KBM-7 (cell line): ENCODE results near the gene MPPED1.

ENCODE experiments used
- DNase-seq: peaks from one replicate; pipeline ENCODE4 v3.0.0-alpha.2; 2015
- in situ Hi-C: fragments of 300-500 bp; cut with MboI; formaldehyde crosslinking; loops from 2 replicates; pipeline ENCODE4 v1.14.3; 2020; ENCODE audit warnings: low sequenced_read_pairs, low pct_unique_long_range_greater_than_20kb, mixed read lengths

The MPPED1 gene

DNA sequence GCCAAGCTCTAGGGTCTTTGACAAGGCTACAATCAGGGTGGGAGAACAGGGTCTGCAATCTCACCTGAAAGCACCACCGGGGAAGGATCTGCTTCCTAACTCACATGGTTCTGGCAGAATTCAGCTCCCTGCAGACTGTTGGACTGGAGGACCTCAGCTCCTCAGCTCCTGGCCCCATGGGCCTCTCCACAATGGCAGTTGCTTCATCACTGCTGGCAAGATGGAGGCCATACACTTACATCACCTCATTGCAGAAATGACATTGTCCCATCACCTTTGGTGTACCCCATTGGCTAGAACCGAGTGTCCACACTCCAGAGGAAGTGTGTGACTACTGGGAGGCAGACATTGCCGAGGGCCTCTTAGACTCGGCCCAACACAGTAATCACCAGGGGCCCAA is 20.9 kb upstream of the MPPED1 start:
- no peak for DNase-seq
- in situ Hi-C loops = no loop called here

- no peak for DNase-seq
- in situ Hi-C loops = no loop called here
These were observed 20.5 kb upstream of the MPPED1 start for GRCh38 chr22:43391306-43391705.

GRCh38 chr22:43392385-43392989 is 19.3 kb upstream of the MPPED1 start:
- in situ Hi-C loops = no loop called here
- DNase-seq = no peak

GRCh38 chr22:43393132-43393843 is 18.5 kb upstream of the MPPED1 start:
- in situ Hi-C loops = no loop called here
- no peak for DNase-seq

GRCh38 chr22:43393844-43394474 is 17.9 kb upstream of the MPPED1 start:
- no peak for DNase-seq
- in situ Hi-C loops = no loop called here

- in situ Hi-C loops = no loop called here
- no peak for DNase-seq
These were observed 16.6 kb upstream of the MPPED1 start for GRCh38 chr22:43395086-43395695.

GRCh38 chr22:43396321-43396933 is 15.4 kb upstream of the MPPED1 start:
- in situ Hi-C loops = no loop called here
- no peak for DNase-seq

- no peak for DNase-seq
- in situ Hi-C loops = no loop called here
These were observed 14.8 kb upstream of the MPPED1 start for GRCh38 chr22:43396934-43397457.

GRCh38 chr22:43397766-43398165 is 14.0 kb upstream of the MPPED1 start:
- DNase-seq = no peak
- in situ Hi-C loops = no loop called here

DNA sequence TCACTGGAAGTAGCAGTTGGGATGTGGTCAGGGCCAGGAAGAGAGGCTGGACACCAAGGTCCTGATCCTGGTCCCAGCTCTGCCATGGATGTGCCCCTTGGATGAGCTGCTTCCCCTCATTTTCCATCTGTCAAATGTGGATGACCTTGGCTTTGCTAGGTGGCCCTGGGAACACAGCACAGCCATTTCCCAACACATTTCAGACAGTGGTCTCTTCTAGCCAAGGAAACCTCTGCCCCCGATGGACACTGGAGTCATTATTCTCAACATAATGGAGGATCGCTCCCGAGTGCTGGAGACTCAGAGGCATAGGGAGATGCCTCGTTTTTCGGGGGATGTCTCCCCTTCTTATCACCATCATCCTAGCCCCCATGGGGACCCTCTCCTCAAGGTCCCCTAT is 13.6 kb upstream of the MPPED1 start:
- in situ Hi-C loops = no loop called here
- no peak for DNase-seq

GRCh38 chr22:43398910-43399309 is 12.9 kb upstream of the MPPED1 start:
- DNase-seq = no peak
- in situ Hi-C loops = no loop called here

- no peak for DNase-seq
- in situ Hi-C loops = no loop called here
These were observed 12.4 kb upstream of the MPPED1 start for GRCh38 chr22:43399338-43399979.

GRCh38 chr22:43399980-43400358 is 11.8 kb upstream of the MPPED1 start:
- no peak for DNase-seq
- in situ Hi-C loops = loop anchor here (25.0 kb wide), 1 partner anchor 1237 kb away; no protein-coding TSS in a partner anchor

- in situ Hi-C loops = loop anchor here (25.0 kb wide), 1 partner anchor 1237 kb away; no protein-coding TSS in a partner anchor
- DNase-seq = no peak
These were observed 11.4 kb upstream of the MPPED1 start for GRCh38 chr22:43400449-43400848.

GRCh38 chr22:43401233-43401632 is 10.6 kb upstream of the MPPED1 start:
- DNase-seq = no peak
- in situ Hi-C loops = loop anchor here (25.0 kb wide), 1 partner anchor 1236 kb away; no protein-coding TSS in a partner anchor

DNA sequence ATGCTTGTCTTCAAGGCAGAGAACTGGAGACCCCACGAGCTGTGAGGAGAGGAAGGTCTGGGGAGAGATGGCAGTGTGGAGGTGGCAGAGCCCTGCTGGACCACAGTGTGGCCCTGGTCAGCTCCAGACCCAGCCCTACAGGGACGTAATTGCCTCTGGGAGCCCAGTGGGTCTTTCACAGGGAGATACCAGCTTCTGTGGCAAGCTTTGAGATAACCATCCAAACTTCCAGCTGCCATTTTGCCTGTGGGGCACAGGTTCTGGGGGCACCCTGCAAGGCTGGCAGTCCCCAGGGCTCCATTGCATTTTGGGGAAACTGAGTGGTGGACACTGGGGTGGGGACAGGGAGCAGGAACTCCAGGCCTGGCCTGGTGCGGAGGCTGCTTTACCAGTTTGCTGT is 10.2 kb upstream of the MPPED1 start:
- in situ Hi-C loops = loop anchor here (25.0 kb wide), 1 partner anchor 1236 kb away; no protein-coding TSS in a partner anchor
- no peak for DNase-seq

DNA sequence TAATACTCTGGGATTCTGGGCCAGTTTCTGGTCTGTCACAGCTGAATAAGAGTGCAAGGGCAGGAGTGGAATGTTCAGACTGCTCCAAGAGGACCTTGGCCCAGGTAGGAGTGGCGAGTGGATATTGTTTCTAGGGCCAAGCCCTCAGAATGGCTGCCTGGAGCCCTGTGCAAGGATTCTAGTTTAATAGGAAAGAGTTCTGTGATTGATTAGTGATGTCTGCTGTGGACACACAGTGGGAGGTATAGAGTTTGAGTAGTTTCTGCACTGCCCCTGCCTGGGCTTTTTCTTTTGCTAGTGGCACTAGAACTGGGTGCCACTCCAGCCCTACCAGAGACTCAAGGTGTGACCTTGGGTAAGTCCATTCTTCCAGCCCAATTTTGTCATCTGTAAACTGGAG is 9.7 kb upstream of the MPPED1 start:
- no peak for DNase-seq
- in situ Hi-C loops = loop anchor here (25.0 kb wide), 1 partner anchor 1235 kb away; no protein-coding TSS in a partner anchor

GRCh38 chr22:43404673-43405385 is 7.0 kb upstream of the MPPED1 start:
- in situ Hi-C loops = loop anchor here (25.0 kb wide), 1 partner anchor 1232 kb away; no protein-coding TSS in a partner anchor
- no peak for DNase-seq
